Measurements from ENCODE around the gene TTC39B.

TTC39B gene

DNA sequence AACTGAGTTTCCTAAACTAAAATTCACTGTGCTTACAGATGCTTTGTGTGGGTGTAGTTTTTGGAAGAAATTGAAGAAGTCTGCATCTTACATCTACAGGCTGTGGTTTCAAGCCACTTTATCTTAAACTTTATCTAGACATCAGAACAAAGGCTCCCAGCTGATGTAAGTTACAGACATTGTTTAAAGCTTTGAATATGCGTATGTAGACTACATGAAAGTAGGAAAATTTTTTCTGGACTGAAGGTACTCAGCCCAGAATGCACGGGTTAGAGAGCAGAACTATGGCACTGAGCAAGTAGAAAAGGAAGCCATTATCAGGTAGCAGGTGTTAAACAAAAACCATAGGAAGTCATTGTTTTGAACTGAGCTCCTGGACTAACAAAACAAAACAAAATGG is 185.4 kb downstream of the TTC39B start:
- Histone ChIP-seq H2AFZ (ENCODE audit: low read depth) (no peak overlapping the region), H3K4me3 (IDR thresholded peaks at IDR 0.05; ENCODE audit: insufficient read depth, low read depth, low read length) (no peak overlapping the region), H3K27me3 (ENCODE audit: insufficient read depth, low read depth) (no peaks in the 10 kb centered on the region), H3K79me2 (ENCODE audit: insufficient read depth, low read depth) (no peaks in the 10 kb centered on the region), H3K4me2 (no peak overlapping the region), H3K27ac (no peak overlapping the region), H3K36me3 (ENCODE audit: insufficient read depth) (no peaks in the 10 kb centered on the region), H3K9ac (no peak overlapping the region), H4K20me1 (ENCODE audit: insufficient read depth) (no peaks in the 10 kb centered on the region), H3K4me1 (ENCODE audit: low read depth, poor library complexity, severe bottlenecking) (no peaks in the 10 kb centered on the region)
- TF ChIP-seq, protein P1, sequence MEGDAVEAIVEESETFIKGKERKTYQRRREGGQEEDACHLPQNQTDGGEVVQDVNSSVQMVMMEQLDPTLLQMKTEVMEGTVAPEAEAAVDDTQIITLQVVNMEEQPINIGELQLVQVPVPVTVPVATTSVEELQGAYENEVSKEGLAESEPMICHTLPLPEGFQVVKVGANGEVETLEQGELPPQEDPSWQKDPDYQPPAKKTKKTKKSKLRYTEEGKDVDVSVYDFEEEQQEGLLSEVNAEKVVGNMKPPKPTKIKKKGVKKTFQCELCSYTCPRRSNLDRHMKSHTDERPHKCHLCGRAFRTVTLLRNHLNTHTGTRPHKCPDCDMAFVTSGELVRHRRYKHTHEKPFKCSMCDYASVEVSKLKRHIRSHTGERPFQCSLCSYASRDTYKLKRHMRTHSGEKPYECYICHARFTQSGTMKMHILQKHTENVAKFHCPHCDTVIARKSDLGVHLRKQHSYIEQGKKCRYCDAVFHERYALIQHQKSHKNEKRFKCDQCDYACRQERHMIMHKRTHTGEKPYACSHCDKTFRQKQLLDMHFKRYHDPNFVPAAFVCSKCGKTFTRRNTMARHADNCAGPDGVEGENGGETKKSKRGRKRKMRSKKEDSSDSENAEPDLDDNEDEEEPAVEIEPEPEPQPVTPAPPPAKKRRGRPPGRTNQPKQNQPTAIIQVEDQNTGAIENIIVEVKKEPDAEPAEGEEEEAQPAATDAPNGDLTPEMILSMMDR (conservative IDR thresholded peaks at IDR 0.05; ENCODE audit: low read depth, low read length) = no peak

DNA sequence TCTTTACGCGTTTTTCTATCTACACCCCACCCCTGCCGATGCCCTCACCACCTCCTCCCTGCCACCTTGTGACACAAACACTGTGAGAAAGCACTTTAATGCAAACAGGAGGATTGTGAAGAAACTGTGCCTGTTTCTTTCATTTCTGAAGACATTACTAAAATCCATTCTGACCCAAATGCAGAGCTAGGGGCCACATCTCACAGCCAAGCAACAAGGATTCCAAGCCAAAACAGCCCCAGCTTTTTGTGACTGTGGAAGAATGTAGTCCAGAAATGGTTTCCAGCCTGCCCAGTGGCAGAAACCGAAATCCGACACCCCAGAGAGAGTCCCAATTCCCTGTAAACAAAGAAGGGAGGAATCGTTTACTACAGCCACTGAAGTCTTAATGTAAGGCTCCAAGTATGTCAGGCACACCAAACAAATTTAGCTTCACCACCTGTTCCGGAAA is 190.9 kb downstream of the TTC39B start:
- Histone ChIP-seq H3K27ac (no peak overlapping the region), H2AFZ (ENCODE audit: low read depth) (no peak overlapping the region)
- TF ChIP-seq, protein P1 (conservative IDR thresholded peaks at IDR 0.05; ENCODE audit: low read depth, low read length) = no peak

GRCh38 chr9:15115702-15116101 is 191.3 kb downstream of the TTC39B start:
- Histone ChIP-seq H3K79me2 (ENCODE audit: insufficient read depth, low read depth) (no peaks in the 10 kb centered on the region), H3K36me3 (ENCODE audit: insufficient read depth) (no peaks in the 10 kb centered on the region), H3K4me2 (no peak overlapping the region), H2AFZ (ENCODE audit: low read depth) (no peak overlapping the region), H3K9ac (no peak overlapping the region), H4K20me1 (ENCODE audit: insufficient read depth) (no peaks in the 10 kb centered on the region), H3K27me3 (ENCODE audit: insufficient read depth, low read depth) (no peaks in the 10 kb centered on the region), H3K4me1 (ENCODE audit: low read depth, poor library complexity, severe bottlenecking) (no peaks in the 10 kb centered on the region), H3K4me3 (IDR thresholded peaks at IDR 0.05; ENCODE audit: insufficient read depth, low read depth, low read length) (no peak overlapping the region), H3K27ac (no peak overlapping the region)
- TF ChIP-seq, protein P1 (conservative IDR thresholded peaks at IDR 0.05; ENCODE audit: low read depth, low read length) = no peak

More for the DNA sequence above, 190.9 kb downstream of the TTC39B start:
- Histone ChIP-seq H4K20me1 (ENCODE audit: insufficient read depth) (no peaks in the 10 kb centered on the region), H3K4me1 (ENCODE audit: low read depth, poor library complexity, severe bottlenecking) (no peaks in the 10 kb centered on the region), H3K36me3 (ENCODE audit: insufficient read depth) (no peaks in the 10 kb centered on the region), H3K9ac (no peak overlapping the region), H3K4me3 (IDR thresholded peaks at IDR 0.05; ENCODE audit: insufficient read depth, low read depth, low read length) (no peak overlapping the region), H3K4me2 (no peak overlapping the region), H3K79me2 (ENCODE audit: insufficient read depth, low read depth) (no peaks in the 10 kb centered on the region), H3K27me3 (ENCODE audit: insufficient read depth, low read depth) (no peaks in the 10 kb centered on the region)

- H3K79me2 ChIP-seq (ENCODE audit: insufficient read depth, low read depth) = no peaks in the 10 kb centered on the region
- H3K4me2 ChIP-seq = no peak overlapping the region
- H3K4me1 ChIP-seq (ENCODE audit: low read depth, poor library complexity, severe bottlenecking) = no peaks in the 10 kb centered on the region
- no peak overlapping the region for H3K27ac ChIP-seq
- no peak overlapping the region for H3K4me3 ChIP-seq (IDR thresholded peaks at IDR 0.05; ENCODE audit: insufficient read depth, low read depth, low read length)
- no peak overlapping the region for H3K9ac ChIP-seq
- H3K36me3 ChIP-seq (ENCODE audit: insufficient read depth) = no peaks in the 10 kb centered on the region
- H4K20me1 ChIP-seq (ENCODE audit: insufficient read depth) = no peaks in the 10 kb centered on the region
- H2AFZ ChIP-seq (ENCODE audit: low read depth) = no peak overlapping the region
- TF ChIP-seq, protein P1 (conservative IDR thresholded peaks at IDR 0.05; ENCODE audit: low read depth, low read length) = no peak
- H3K27me3 ChIP-seq (ENCODE audit: insufficient read depth, low read depth) = no peaks in the 10 kb centered on the region
These were observed 192.0 kb downstream of the TTC39B start for GRCh38 chr9:15115041-15115440.
